HepG2 (cell line): ENCODE results near the gene SLC35F1. TPM values are rescaled to one million over a fixed set of nuclear protein-coding genes. Genes with fewer than 3 reads are reported as not detected.

Experiments used
- ATAC-seq: fragments of 200-7000 bp; cut with Tn5 transposase; 3 replicates; pipeline ENCODE4 v1.9.1; 2020; ENCODE audit warnings: mild to moderate bottlenecking, moderate library complexity
- BruUV-seq: library from RNA; stranded (reverse); fragments of 400-500 nt; replicated peaks from 2 replicates; lab custom pipeline; 2021; lab: Mats Ljungman, UMichigan
- CTCF ChIA-PET: fragments of 300-600 bp; formaldehyde crosslinking; extraction: SDS; loops from one replicate; lab custom pipeline; 2021; ENCODE audit warnings: low total read pairs, inconsistent platforms, low intra/inter-chr PET ratio; lab: Yijun Ruan, JAX
- POLR2A ChIA-PET: fragments of 350-600 bp; sonication (Branson Sonifier 250); formaldehyde crosslinking; loops from one replicate; lab custom pipeline; 2020; ENCODE audit warnings: antibody characterized with exemption, inconsistent platforms; lab: Yijun Ruan, JAX
- DNase-seq: peaks from one replicate; pipeline ENCODE4 v3.0.0-alpha.2; 2015; ENCODE audit warnings: low spot score
- FAIRE-seq: peaks from 3 replicates; lab custom pipeline; 2011; peaks lifted over from hg19 to GRCh38; lab: Jason Lieb, UNC
- H2AFZ ChIP-seq: one replicate; pipeline ENCODE4 v1.6.1; 2011; ENCODE audit warnings: low read length, inconsistent platforms
- H3K27ac ChIP-seq: fragments of 300-600 bp; 3 replicates; pipeline ENCODE4 v1.8.0; 2011; ENCODE audit warnings: mixed run types, mild to moderate bottlenecking, mixed read lengths, low read length, inconsistent platforms; ENCODE audit not compliant: insufficient read depth; ENCODE audit errors: extremely low read length
- H3K27me3 ChIP-seq, 2 experiments: fragments of 200-600 bp in 1 of 2; 2 replicates in 1 of 2; 3 replicates in 1 of 2; pipeline versions ENCODE4 v1.6.0 to v1.8.0; 2011; ENCODE audit warnings: low read length in 2 of 2, mild to moderate bottlenecking in 2 of 2, moderate library complexity in 2 of 2, inconsistent platforms in 1 of 2; ENCODE audit not compliant: insufficient read depth in 2 of 2, control insufficient read depth in 1 of 2
- H3K36me3 ChIP-seq, 2 experiments: fragments of 200-600 bp in 1 of 2; replicated peaks in 1 of 2; 2 replicates in 1 of 2; 3 replicates in 1 of 2; pipeline versions ENCODE4 v1.5.1 to v1.8.0; 2011; ENCODE audit warnings: low read length in 2 of 2, inconsistent platforms in 1 of 2; ENCODE audit not compliant: insufficient read depth in 2 of 2, control insufficient read depth in 1 of 2
- H3K4me1 ChIP-seq: 2 replicates; pipeline ENCODE4 v1.5.1; 2012; ENCODE audit warnings: low read length, inconsistent platforms; ENCODE audit not compliant: insufficient read depth
- H3K4me2 ChIP-seq: 2 replicates; pipeline ENCODE4 v1.6.0; 2011; ENCODE audit warnings: low read depth, low read length, inconsistent platforms
- H3K4me3 ChIP-seq, 3 experiments: fragments of 200-600 bp in 1 of 3; sonication (generic), shearing (Covaris generic) in 1 of 3; replicated peaks in 1 of 3; 2 replicates each; pipeline ENCODE4 v1.5.1; 2011 to 2016; ENCODE audit warnings: low read length in 3 of 3, inconsistent platforms in 2 of 3, low read depth in 2 of 3, mild to moderate bottlenecking in 2 of 3, control low read depth in 1 of 3, mixed read lengths in 1 of 3; ENCODE audit not compliant: insufficient read depth in 1 of 3
- H3K79me2 ChIP-seq: one replicate; pipeline ENCODE4 v1.6.1; 2011; ENCODE audit warnings: low read length, inconsistent platforms; ENCODE audit not compliant: insufficient read depth
- H3K9ac ChIP-seq: 2 replicates; pipeline ENCODE4 v1.6.0; 2011; ENCODE audit warnings: mild to moderate bottlenecking, low read depth, low read length, inconsistent platforms; ENCODE audit not compliant: insufficient read depth
- H3K9me3 ChIP-seq: 2 replicates; pipeline ENCODE4 v1.5.1; 2012; ENCODE audit warnings: mild to moderate bottlenecking, low read length
- H4K20me1 ChIP-seq: 2 replicates; pipeline ENCODE4 v1.6.0; 2011; ENCODE audit warnings: inconsistent platforms, mild to moderate bottlenecking, low read length, moderate library complexity; ENCODE audit not compliant: insufficient read depth
- AHR ChIP-seq: IDR thresholded peaks from 2 replicates; pipeline ENCODE4 v1.6.1; 2018; ENCODE audit warnings: missing genetic modification reagents, missing compliant biosample characterization
- FLYWCH1 ChIP-seq: sonication (generic); formaldehyde crosslinking; IDR thresholded peaks from 2 replicates; pipeline ENCODE4 v1.8.1; 2023; ENCODE audit warnings: mild to moderate bottlenecking, missing genetic modification reagents
- FOXC1 ChIP-seq: sonication (generic); formaldehyde crosslinking; IDR thresholded peaks from 2 replicates; pipeline ENCODE4 v1.8.0; 2022; ENCODE audit warnings: mild to moderate bottlenecking, missing genetic modification reagents, borderline replicate concordance
- FOXK2 ChIP-seq: fragments of 450-650 bp; IDR thresholded peaks from 2 replicates; pipeline ENCODE4 v1.6.1; 2016
- HNRNPLL ChIP-seq: fragments of 200-400 bp; formaldehyde crosslinking; IDR thresholded peaks from 2 replicates; pipeline ENCODE4 v1.6.1; 2017; ENCODE audit warnings: mild to moderate bottlenecking, low read depth, low read length; ENCODE audit not compliant: poor library complexity, severe bottlenecking
- IRF2 ChIP-seq: IDR thresholded peaks from 2 replicates; pipeline ENCODE4 v1.6.1; 2018; ENCODE audit warnings: missing genetic modification reagents, missing compliant biosample characterization
- MLLT10 ChIP-seq: sonication (generic); formaldehyde crosslinking; IDR thresholded peaks from 2 replicates; pipeline ENCODE4 v1.4.0; 2020; ENCODE audit warnings: missing genetic modification reagents
- MTF2 ChIP-seq: sonication (generic); formaldehyde crosslinking; IDR thresholded peaks from 2 replicates; pipeline ENCODE4 v1.5.0; 2020; ENCODE audit warnings: missing genetic modification reagents, borderline replicate concordance
- MYNN ChIP-seq: sonication (generic); formaldehyde crosslinking; IDR thresholded peaks from 2 replicates; pipeline ENCODE4 v1.4.0; 2020; ENCODE audit warnings: mild to moderate bottlenecking, low read depth, missing genetic modification reagents
- PHF20 ChIP-seq: sonication (generic); formaldehyde crosslinking; IDR thresholded peaks from 2 replicates; pipeline ENCODE4 v1.5.0; 2020; ENCODE audit warnings: mild to moderate bottlenecking, missing genetic modification reagents
- RBM39 ChIP-seq: fragments of 200-400 bp; formaldehyde crosslinking; IDR thresholded peaks from one replicate; pipeline ENCODE4 v1.6.1; 2018; ENCODE audit warnings: antibody characterized with exemption, mild to moderate bottlenecking, low read depth, low read length; ENCODE audit not compliant: poor library complexity, severe bottlenecking
- SSRP1 ChIP-seq: IDR thresholded peaks from 2 replicates; pipeline ENCODE4 v1.6.1; 2016; ENCODE audit warnings: control low read depth
- ZNF382 ChIP-seq: sonication (generic); formaldehyde crosslinking; IDR thresholded peaks from 2 replicates; pipeline ENCODE4 v1.5.0; 2020; ENCODE audit warnings: missing genetic modification reagents, mild to moderate bottlenecking, borderline replicate concordance
- ZNF441 ChIP-seq: sonication (generic); formaldehyde crosslinking; IDR thresholded peaks from 2 replicates; pipeline ENCODE4 v1.7.0; 2021; ENCODE audit warnings: missing genetic modification reagents, borderline replicate concordance
- ZNF598 ChIP-seq: sonication (generic); formaldehyde crosslinking; IDR thresholded peaks from 2 replicates; pipeline ENCODE4 v1.5.1; 2020; ENCODE audit warnings: mild to moderate bottlenecking, missing genetic modification reagents, borderline replicate concordance
- WGBS: methylation state at CpG from one replicate; pipeline ENCODE4 v1.1.6; 2017; ENCODE audit warnings: low lambda C conversion rate; 5-methylcytosine and 5-hydroxymethylcytosine counted together
- in situ Hi-C: cut with HindIII; loops from 2 replicates; pipeline ENCODE4 v1.10.0; 2017; ENCODE audit warnings: low pct_unique_long_range_greater_than_20kb; ENCODE audit not compliant: extremely low pct_ligation_motif_present
- intact Hi-C: fragments of 100-400 bp; cut with micrococcal nuclease; formaldehyde crosslinking; loops from one replicate; pipeline ENCODE4 v1.10.0; 2022; ENCODE audit not compliant: unreplicated experiment
- polyA plus RNA-seq, 8 experiments: library from polyadenylated mRNA; depleted of rRNA in 3 of 8; stranded (reverse) in 7 of 8; unstranded in 1 of 8; fragments of >200 nt; fragmentation: Illumina TruSeq in 4 of 8; extraction: Trizol in 4 of 8; gene quantifications; 2 replicates each; pipeline versions ENCODE4 v1.2.1 to v1.2.3, GENCODE V29; 2011 to 2016; ENCODE audit warnings: low read depth in 4 of 8, missing spikeins in 1 of 8, mixed read lengths in 1 of 8; ENCODE audit not compliant: insufficient read depth in 1 of 8
- total RNA-seq, 5 experiments: library from RNA; depleted of rRNA; stranded (reverse); fragments of >200 nt; fragmentation: Illumina TruSeq; extraction: Trizol; gene quantifications; 2 replicates each; pipeline ENCODE4 v1.2.3, GENCODE V29; 2016; ENCODE audit warnings: low read depth in 1 of 5
- TF ChIP-seq, protein P1 (sequence below): sonication (generic); formaldehyde crosslinking; conservative IDR thresholded peaks from 2 replicates; pipeline ENCODE4 v1.8.0; 2022; ENCODE audit warnings: mild to moderate bottlenecking, moderate library complexity, missing genetic modification reagents
- TF ChIP-seq, protein P2 (sequence below): IDR thresholded peaks from 2 replicates; pipeline ENCODE4 v1.6.1; 2016; ENCODE audit warnings: low read depth, control low read depth
- TF ChIP-seq, protein P3 (sequence below): sonication (generic); formaldehyde crosslinking; IDR thresholded peaks from 2 replicates; pipeline ENCODE4 v1.4.0; 2020; ENCODE audit warnings: missing genetic modification reagents
- TF ChIP-seq, protein P4 (sequence below): sonication (generic); formaldehyde crosslinking; IDR thresholded peaks from 2 replicates; pipeline ENCODE4 v1.4.0; 2020; ENCODE audit warnings: mild to moderate bottlenecking, missing genetic modification reagents

SLC35F1 gene
- total and polyA plus RNA-seq, 2 of the 13 experiments (the other 11 are each of a cell fraction or from before 2014, with no cell fraction given), result 0.01 TPM; not detected in 1

DNA sequence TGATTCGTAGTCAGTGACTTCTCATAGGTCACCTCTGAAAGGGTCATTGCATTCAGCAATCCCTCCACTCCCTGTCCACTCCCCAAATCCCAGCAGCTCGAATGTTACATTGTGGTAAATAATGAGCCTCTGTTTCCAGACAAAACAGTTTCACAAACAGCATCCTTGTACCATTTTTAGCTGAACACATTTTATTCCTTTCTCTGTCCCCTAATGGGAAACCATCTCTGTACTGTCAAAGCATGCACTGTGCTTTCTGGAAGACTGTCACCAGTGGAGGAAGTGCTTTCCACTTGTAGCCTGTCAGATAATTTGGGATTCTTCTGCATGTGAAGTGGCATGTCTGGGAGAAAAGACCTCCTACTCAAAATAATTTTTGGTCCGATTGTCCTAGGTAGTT, 82.0 kb downstream of the SLC35F1 start (continued):
- TF ChIP-seq, protein P1, sequence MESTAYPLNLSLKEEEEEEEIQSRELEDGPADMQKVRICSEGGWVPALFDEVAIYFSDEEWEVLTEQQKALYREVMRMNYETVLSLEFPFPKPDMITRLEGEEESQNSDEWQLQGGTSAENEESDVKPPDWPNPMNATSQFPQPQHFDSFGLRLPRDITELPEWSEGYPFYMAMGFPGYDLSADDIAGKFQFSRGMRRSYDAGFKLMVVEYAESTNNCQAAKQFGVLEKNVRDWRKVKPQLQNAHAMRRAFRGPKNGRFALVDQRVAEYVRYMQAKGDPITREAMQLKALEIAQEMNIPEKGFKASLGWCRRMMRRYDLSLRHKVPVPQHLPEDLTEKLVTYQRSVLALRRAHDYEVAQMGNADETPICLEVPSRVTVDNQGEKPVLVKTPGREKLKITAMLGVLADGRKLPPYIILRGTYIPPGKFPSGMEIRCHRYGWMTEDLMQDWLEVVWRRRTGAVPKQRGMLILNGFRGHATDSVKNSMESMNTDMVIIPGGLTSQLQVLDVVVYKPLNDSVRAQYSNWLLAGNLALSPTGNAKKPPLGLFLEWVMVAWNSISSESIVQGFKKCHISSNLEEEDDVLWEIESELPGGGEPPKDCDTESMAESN (CRISPR knock-in tag), result no peak

DNA sequence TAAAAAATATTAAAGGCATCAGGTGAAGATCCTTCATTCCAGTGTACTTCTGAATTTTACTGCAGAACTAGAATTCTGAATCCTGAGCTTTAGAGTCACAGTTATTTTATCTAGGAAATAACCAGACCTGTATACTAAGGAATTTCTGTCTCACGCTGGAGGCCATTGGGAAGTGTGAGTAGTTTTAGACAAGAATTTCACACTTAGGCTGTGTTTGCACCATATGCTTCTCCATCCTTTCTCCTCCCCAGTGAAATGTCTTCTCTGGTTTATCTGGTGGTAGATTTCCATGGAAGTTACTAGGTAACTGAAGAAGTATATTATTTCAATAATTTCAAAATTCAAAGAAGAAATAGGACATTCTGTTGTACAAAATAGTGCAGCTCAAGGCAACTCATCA, 83.1 kb downstream of the SLC35F1 start:
- in situ Hi-C loops, result loop anchor here (25.0 kb wide), 1 partner anchor 597 kb away; no protein-coding TSS in a partner anchor
- no TSS peak for BruUV-seq
- ATAC-seq, result no peak
- H2AFZ ChIP-seq, result no peak overlapping the region
- H3K36me3 ChIP-seq, result no peaks in the 10 kb centered on the region
- H4K20me1 ChIP-seq, result no peaks in the 10 kb centered on the region
- 6% methylated on average over 1 of the region's 1 CpG for WGBS
- H3K4me2 ChIP-seq, result no peak overlapping the region
- CTCF ChIA-PET, result no interaction called here
- H3K9me3 ChIP-seq, result no peaks in the 10 kb centered on the region
- no peaks in the 10 kb centered on the region for H3K4me1 ChIP-seq
- H3K9ac ChIP-seq, result no peak overlapping the region
- H3K27me3 ChIP-seq, result no peaks in the 10 kb centered on the region; a peak in 1 of 5 replicates
- H3K79me2 ChIP-seq, result no peaks in the 10 kb centered on the region
- H3K27ac ChIP-seq, result no peak overlapping the region
- H3K4me3 ChIP-seq, result no peak overlapping the region
- intact Hi-C loops, result no loop called here
- POLR2A ChIA-PET, result no interaction called here
- FAIRE-seq, result no peak
- DNase-seq, result no peak
- TF ChIP-seq IRF2 (CRISPR knock-in tag) (no peak), HNRNPLL (no peak), ZNF598 (CRISPR knock-in tag) (no peak), MYNN (no peak), MTF2 (CRISPR knock-in tag) (no peak), FLYWCH1 (CRISPR knock-in tag) (no peak), AHR (CRISPR knock-in tag) (no peak), SSRP1 (CRISPR knock-in tag) (no peak), MLLT10 (CRISPR knock-in tag) (no peak), ZNF382 (CRISPR knock-in tag) (no peak), RBM39 (no peak), PHF20 (CRISPR knock-in tag) (no peak), FOXK2 (no peak), ZNF441 (CRISPR knock-in tag) (no peak), FOXC1 (CRISPR knock-in tag) (no peak)
- TF ChIP-seq, protein P2, sequence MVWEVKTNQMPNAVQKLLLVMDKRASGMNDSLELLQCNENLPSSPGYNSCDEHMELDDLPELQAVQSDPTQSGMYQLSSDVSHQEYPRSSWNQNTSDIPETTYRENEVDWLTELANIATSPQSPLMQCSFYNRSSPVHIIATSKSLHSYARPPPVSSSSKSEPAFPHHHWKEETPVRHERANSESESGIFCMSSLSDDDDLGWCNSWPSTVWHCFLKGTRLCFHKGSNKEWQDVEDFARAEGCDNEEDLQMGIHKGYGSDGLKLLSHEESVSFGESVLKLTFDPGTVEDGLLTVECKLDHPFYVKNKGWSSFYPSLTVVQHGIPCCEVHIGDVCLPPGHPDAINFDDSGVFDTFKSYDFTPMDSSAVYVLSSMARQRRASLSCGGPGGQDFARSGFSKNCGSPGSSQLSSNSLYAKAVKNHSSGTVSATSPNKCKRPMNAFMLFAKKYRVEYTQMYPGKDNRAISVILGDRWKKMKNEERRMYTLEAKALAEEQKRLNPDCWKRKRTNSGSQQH (CRISPR knock-in tag), result no peak
- TF ChIP-seq, protein P3, sequence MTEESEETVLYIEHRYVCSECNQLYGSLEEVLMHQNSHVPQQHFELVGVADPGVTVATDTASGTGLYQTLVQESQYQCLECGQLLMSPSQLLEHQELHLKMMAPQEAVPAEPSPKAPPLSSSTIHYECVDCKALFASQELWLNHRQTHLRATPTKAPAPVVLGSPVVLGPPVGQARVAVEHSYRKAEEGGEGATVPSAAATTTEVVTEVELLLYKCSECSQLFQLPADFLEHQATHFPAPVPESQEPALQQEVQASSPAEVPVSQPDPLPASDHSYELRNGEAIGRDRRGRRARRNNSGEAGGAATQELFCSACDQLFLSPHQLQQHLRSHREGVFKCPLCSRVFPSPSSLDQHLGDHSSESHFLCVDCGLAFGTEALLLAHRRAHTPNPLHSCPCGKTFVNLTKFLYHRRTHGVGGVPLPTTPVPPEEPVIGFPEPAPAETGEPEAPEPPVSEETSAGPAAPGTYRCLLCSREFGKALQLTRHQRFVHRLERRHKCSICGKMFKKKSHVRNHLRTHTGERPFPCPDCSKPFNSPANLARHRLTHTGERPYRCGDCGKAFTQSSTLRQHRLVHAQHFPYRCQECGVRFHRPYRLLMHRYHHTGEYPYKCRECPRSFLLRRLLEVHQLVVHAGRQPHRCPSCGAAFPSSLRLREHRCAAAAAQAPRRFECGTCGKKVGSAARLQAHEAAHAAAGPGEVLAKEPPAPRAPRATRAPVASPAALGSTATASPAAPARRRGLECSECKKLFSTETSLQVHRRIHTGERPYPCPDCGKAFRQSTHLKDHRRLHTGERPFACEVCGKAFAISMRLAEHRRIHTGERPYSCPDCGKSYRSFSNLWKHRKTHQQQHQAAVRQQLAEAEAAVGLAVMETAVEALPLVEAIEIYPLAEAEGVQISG (CRISPR knock-in tag), result no peak
- TF ChIP-seq, protein P4, sequence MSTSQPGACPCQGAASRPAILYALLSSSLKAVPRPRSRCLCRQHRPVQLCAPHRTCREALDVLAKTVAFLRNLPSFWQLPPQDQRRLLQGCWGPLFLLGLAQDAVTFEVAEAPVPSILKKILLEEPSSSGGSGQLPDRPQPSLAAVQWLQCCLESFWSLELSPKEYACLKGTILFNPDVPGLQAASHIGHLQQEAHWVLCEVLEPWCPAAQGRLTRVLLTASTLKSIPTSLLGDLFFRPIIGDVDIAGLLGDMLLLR (CRISPR knock-in tag), result no peak
